Thoracic aorta (tissue), 2 donors: Measurements from ENCODE around the gene CHAMP1. TPM values are rescaled to one million over a fixed set of nuclear protein-coding genes. Genes with fewer than 3 reads are reported as not detected.
"Not testable (repeated sequence)": the region's sequence is repeated elsewhere in the genome, so short reads cannot be mapped to it uniquely, and the experiment has no call there.

Experiments
- ATAC-seq: fragments of 150-250 bp; one replicate; pipeline ENCODE4 v1.8.0; 2017; ENCODE audit warnings: low read depth; ENCODE audit not compliant: insufficient number of reproducible peaks, low FRiP score
- DNase-seq: peaks from one replicate; pipeline ENCODE4 v3.0.0-alpha.2; 2020; ENCODE audit warnings: low spot score
- H3K27ac ChIP-seq, 2 donors: fragments of 200-600 bp; sonication (generic); 1 replicate in 1 of 2; 2 replicates in 1 of 2; pipeline ENCODE4 v1.5.1; 2016; ENCODE audit warnings: mild to moderate bottlenecking in 2 of 2, moderate library complexity in 2 of 2
- H3K27me3 ChIP-seq: fragments of 200-600 bp; sonication (generic); replicated peaks from 2 replicates; pipeline ENCODE4 v1.6.0; 2016; ENCODE audit warnings: mild to moderate bottlenecking; ENCODE audit not compliant: insufficient read depth
- H3K36me3 ChIP-seq: fragments of 200-600 bp; sonication (generic); one replicate; pipeline ENCODE4 v1.5.1; 2016
- H3K4me1 ChIP-seq, 2 donors: fragments of 200-600 bp; sonication (generic); 1 replicate in 1 of 2; 2 replicates in 1 of 2; pipeline versions ENCODE4 v1.5.1 to v1.6.0; 2016; ENCODE audit warnings: low read depth in 2 of 2, mild to moderate bottlenecking in 1 of 2; ENCODE audit not compliant: control insufficient read depth in 1 of 2
- H3K4me3 ChIP-seq: fragments of 200-600 bp; sonication (generic); 2 replicates; pipeline ENCODE4 v1.5.1; 2016; ENCODE audit warnings: mild to moderate bottlenecking
- H3K9me3 ChIP-seq: fragments of 200-600 bp; sonication (generic); 2 replicates; pipeline ENCODE4 v1.5.1; 2016
- CTCF ChIP-seq: fragments of 200-600 bp; sonication (generic); IDR thresholded peaks from one replicate; pipeline ENCODE4 v1.5.1; 2019; ENCODE audit warnings: antibody characterized with exemption
- total RNA-seq, 2 donors: library from RNA; depleted of rRNA; stranded (reverse); fragments of >200 nt; gene quantifications; one replicate each; pipeline versions ENCODE4 v1.1.0 to v1.2.3, GENCODE V29; 2016

Gene CHAMP1
- total RNA-seq, 2 donors from 2014 or later = 20.7 to 30.2 TPM

- ATAC-seq (no peak), DNase-seq (no peak)
- Histone ChIP-seq H3K27me3 (no peaks in the 10 kb centered on the region), H3K27ac (no peak overlapping the region), H3K9me3 (no peaks in the 10 kb centered on the region), H3K36me3 (no peaks in the 10 kb centered on the region), H3K4me3 (no peak overlapping the region), H3K4me1 (no peaks in the 10 kb centered on the region)
- TF ChIP-seq CTCF = no peak
These were observed 15.8 kb downstream of the CHAMP1 start for GRCh38 chr13:114330086-114330485.

GRCh38 chr13:114333881-114334280 lies 19.6 kb downstream of the CHAMP1 start:
- not testable (repeated sequence) for H3K4me1 ChIP-seq, H3K27me3 ChIP-seq, H3K4me3 ChIP-seq, H3K27ac ChIP-seq, H3K36me3 ChIP-seq, ATAC-seq, DNase-seq, H3K9me3 ChIP-seq

- no peak for ATAC-seq
- DNase-seq = no peak
- TF ChIP-seq CTCF = no peak
These were observed 20.2 kb downstream of the CHAMP1 start for GRCh38 chr13:114334305-114335053.

GRCh38 chr13:114336457-114336856 lies 22.2 kb downstream of the CHAMP1 start:
- not testable (repeated sequence) for H3K27ac ChIP-seq, ATAC-seq, H3K4me1 ChIP-seq, H3K27me3 ChIP-seq, H3K36me3 ChIP-seq, H3K9me3 ChIP-seq, DNase-seq, H3K4me3 ChIP-seq

More at GRCh38 chr13:114334305-114335053, 20.2 kb downstream of the CHAMP1 start:
- Histone ChIP-seq H3K27ac (no peak overlapping the region), H3K27me3 (no peaks in the 10 kb centered on the region), H3K36me3 (no peaks in the 10 kb centered on the region), H3K9me3 (no peaks in the 10 kb centered on the region), H3K4me3 (no peak overlapping the region), H3K4me1 (no peaks in the 10 kb centered on the region)

GRCh38 chr13:114338959-114339358 lies 24.7 kb downstream of the CHAMP1 start:
- Histone ChIP-seq H3K4me3 (no peak overlapping the region), H3K27me3 (no peaks in the 10 kb centered on the region), H3K27ac (no peak overlapping the region), H3K36me3 (no peaks in the 10 kb centered on the region), H3K4me1 (peaks cover 0 to 3% of the 10 kb centered on the region in 2 donors), H3K9me3 (no peaks in the 10 kb centered on the region)
- no peak for TF ChIP-seq CTCF
- DNase-seq (no peak), ATAC-seq (no peak)

- Histone ChIP-seq H3K9me3 (no peaks in the 10 kb centered on the region), H3K36me3 (no peaks in the 10 kb centered on the region), H3K4me1 (peaks cover 0 to 3% of the 10 kb centered on the region in 2 donors), H3K27ac (no peak overlapping the region), H3K27me3 (no peaks in the 10 kb centered on the region), H3K4me3 (no peak overlapping the region)
- ATAC-seq (no peak), DNase-seq (no peak)
- TF ChIP-seq CTCF = peak; percentile 39
These were observed 25.7 kb downstream of the CHAMP1 start for GRCh38 chr13:114339857-114340534.
